C1 segment of cervical spinal cord (tissue), 14 donors: ENCODE measurements around the gene FRMPD4.

Experiments used
- DNase-seq, 14 donors: peaks; one replicate each; lab custom pipeline; 2025; lab: John Stamatoyannopoulos, UW

Gene FRMPD4

DNA sequence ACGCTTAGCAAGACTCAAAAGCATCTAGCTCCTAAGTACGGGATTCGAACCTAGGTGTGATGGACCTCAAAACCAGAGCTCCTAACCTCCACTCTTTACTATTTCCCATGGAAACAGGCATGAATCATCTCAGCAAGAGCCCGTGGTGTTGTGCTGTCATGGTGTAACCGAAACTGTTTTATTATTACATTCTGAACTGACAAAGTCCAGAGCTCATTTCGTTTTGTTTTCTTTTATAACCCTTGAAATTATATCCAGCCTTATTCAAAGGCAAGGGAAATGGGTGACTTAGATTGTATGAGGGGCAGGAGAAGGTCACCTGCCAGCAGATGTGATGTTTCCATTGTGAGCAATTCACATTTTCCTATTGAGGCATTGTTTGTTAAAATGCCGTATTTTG, 301.1 kb downstream of the FRMPD4 start:
- DNase-seq = no peak

- no peak for DNase-seq
Measured at GRCh38 chrX:12440246-12440645, 302.0 kb downstream of the FRMPD4 start.

DNA sequence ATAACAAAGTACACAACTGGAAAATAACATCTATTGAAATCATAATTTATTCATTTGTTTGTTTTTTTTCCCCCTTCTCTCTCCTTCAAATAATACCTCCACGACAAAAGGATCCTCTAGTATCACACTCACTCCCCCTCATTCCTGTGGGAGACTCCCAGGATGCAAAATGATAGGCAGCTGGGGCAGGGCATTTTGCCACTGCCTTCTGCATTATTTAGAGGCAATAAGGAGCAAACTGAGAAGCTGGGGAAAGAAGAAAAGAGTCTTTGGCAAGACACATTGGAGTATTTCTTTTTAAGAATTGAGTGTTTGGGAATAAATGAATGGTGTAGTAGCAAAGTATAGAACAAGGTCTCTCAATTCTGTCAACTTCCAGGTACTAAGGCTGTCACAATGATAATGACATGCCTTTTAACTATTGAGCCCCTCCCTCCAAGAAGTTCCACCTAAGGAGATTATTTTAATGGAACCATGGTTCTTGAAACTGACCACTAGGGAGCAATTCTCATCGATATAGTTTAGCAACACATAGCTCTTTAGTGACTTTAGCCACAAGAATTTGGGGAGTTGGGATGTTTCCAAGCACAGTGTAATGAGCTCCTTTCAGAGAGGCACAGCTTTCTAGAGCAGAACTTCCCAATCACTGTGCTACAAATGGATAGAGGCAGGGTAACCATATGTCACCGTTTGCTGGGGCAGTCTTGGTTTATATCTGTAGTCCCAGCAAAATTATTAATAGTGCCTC, 303.3 kb downstream of the FRMPD4 start:
- DNase-seq = no peak

- no peak for DNase-seq
Measured at GRCh38 chrX:12443534-12444098, 305.3 kb downstream of the FRMPD4 start.

DNA sequence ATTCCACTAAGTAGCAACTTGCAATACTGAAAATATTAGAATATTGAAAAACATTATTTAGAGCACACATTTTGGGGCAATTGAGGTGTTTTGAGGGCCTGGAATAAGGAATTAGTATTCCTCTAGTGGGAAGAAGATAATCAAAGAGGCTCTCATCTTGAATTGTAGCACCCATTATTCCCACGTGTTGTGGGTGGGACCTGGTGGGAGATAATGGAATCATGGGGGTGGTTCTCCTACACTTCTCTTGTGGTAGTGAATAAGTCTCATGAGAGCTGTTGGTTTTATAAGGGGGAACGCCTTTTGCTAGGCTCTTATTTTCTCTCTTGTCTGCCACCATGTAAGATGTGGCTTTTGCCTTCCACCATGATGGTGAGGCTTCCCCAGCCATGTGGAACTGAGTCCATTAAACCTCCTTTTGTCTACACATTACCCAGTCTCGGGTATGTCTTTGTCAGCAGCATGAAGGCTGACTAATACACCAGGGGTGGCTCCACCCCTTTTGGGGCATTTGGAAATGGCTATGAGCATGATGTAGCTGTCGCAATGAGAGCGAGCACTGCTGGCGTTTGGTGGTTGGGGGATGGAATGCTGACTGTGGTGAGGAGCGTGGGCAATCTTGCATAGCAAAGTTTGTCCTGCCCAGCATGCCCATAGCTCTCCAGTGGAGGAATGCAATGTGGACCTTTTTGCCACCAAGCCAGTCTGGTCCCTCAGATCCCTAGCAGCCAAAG, 308.2 kb downstream of the FRMPD4 start:
- no peak for DNase-seq

- no peak for DNase-seq
Measured at GRCh38 chrX:12447448-12448064, 309.3 kb downstream of the FRMPD4 start.

DNA sequence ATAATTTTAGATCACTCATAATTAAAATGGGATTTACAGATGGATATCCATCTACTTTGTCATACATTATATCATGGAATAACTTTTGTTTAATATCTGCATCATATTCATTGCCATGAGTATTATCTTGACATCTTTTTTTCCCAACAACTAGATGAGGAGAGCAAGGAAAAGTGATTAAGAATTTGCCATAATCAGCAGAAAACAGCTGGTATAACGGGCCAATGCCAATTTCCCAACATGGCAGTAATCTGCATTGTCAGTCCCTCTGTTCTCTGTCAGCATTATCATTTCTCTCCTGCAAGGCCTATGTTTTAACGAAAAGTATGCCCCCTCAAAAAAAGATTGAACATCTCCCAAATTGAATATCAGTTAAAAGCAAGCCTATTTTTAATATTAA, 314.0 kb downstream of the FRMPD4 start:
- no peak for DNase-seq

- no peak for DNase-seq
Measured at GRCh38 chrX:12460929-12461328, 322.7 kb downstream of the FRMPD4 start.

GRCh38 chrX:12463052-12463451, 324.8 kb downstream of the FRMPD4 start:
- DNase-seq = no peak

DNA sequence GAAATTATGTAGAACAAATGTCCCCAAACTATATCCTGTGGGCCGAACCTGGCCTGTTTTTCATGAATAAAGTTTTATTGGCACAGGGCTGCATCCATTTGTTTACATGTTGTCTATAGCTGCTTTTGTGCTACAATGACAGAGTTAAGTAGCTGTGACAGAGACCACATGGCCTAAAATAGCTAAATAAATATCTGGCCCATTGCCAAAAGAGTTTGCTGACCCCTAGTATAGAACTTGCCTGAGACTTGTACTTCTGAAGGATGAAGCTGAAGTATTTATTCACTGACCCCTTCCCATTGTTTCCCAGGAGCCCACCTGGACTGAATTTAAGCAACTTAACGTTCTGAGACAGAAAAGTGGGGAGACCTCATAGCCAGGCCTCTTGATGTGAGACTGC, 325.6 kb downstream of the FRMPD4 start:
- no peak for DNase-seq

DNA sequence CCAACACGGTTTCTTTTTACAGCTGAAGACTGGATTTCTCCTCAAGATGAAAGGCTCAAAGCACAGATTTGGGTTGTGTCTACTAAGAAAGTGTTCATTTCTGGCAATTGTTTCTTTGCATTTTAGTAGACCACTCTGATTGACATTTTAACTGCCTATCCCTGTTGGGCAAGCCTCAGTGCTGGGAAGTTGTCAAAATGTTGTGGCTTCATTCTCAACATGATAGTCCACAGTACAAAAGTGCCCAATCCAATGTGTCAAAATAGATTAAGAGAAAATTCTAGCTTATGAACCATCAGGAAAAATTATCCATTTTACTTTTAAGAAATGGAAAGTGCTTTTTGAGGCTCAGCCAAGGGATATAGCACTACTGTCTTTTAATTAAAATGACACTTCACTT, 329.0 kb downstream of the FRMPD4 start:
- DNase-seq = no peak

GRCh38 chrX:12469296-12469695, 331.0 kb downstream of the FRMPD4 start:
- no peak for DNase-seq

DNA sequence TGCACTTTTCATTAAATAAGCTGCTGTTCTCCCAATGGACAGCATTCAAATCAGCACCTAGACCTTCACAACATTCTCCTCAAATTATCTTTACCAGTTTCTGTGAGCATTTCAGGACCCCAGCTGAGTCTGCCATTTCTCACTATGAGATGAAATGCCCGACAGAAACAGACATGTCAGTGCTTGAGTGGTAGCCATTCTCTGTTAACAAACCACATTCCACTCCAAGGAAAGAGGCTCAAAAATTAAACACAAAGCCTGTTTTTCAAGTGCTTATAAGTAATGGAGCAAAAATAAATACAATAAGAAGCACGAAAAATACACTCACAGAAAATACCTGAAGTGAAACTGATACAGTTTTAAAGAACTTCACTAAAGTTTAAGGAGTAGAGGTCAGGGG, 332.8 kb downstream of the FRMPD4 start:
- no peak for DNase-seq

GRCh38 chrX:12480956-12481355, 342.7 kb downstream of the FRMPD4 start:
- no peak for DNase-seq

DNA sequence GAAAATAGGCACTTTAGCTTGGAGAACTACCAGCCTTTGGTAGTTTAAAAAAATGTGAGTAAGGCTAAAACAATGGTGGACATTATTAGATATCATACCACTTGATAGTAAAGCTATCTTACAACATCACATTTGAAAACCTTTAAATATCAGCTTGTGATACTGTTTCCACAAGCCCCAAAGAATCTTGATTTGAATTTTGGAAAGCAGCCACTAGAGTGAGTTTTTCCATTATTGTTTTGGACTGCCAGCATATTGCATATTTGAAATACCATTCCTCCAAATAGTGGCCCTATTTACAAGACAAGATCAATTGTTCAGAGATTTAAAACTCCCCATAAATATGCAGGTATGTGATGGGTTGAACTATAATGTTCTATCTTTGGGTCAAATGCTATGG, 349.9 kb downstream of the FRMPD4 start:
- no peak for DNase-seq

DNA sequence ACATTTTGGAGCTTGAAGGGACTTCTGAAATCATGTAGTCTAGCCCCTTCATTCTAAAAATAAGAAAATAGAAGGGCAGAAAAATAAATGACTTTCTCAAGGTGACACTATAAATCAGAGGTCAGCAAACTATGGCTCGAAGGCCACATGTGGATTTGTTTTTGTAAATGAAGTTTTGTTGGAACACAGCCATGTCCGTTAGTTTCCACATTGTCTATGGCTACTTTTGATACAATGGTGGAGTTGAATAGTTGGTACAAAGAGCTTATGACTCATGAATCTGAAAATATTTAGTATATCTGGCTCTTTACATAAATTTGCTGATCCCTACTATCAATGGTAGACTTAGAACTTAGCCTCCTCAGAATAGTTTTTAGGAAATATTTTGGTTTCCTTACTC, 350.5 kb downstream of the FRMPD4 start:
- DNase-seq = no peak

DNA sequence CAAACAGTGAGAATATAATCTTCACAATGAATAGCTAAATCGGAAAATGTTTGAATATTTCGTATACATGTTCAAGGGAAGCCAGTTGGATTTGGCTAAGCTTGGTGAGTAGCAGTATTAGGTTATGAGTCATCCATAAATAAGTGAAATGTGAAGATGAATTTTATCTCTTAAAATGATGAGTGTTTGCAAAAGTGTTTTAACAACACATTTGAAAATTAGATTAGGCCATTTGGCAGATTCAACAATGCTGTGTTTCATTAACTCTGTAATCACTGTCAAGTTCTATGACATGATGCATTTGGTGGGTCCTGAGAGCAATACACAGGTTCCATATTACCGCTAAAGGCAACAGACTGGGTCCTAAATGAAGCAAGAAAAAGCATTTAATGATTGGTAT, 351.1 kb downstream of the FRMPD4 start:
- DNase-seq = no peak

- no peak for DNase-seq
Measured at GRCh38 chrX:12494400-12495138, 356.3 kb downstream of the FRMPD4 start.

- no peak for DNase-seq
Measured at GRCh38 chrX:12496343-12496742, 358.1 kb downstream of the FRMPD4 start.

GRCh38 chrX:12497832-12498591, 359.7 kb downstream of the FRMPD4 start:
- DNase-seq = peak in 1 of 14 donors; percentile 0

- no peak for DNase-seq
Measured at GRCh38 chrX:12505127-12505526, 366.9 kb downstream of the FRMPD4 start.
